Central memory CD8-positive, alpha-beta T cell (primary cell): Measurements from ENCODE around the gene UBE2E2.

ENCODE experiments used
- ATAC-seq: fragments of 150-1000 bp; cut with Tn5 transposase; replicated peaks from 2 replicates; pipeline ENCODE4 v1.10.0; 2022; ENCODE audit warnings: mild to moderate bottlenecking, moderate FRiP score, moderate number of reproducible peaks; ENCODE audit not compliant: poor library complexity, severe bottlenecking; ENCODE audit errors: extremely low read depth
- DNase-seq, 2 donors: peaks; one replicate each; pipeline ENCODE4 v3.0.0; 2021; ENCODE audit warnings: low spot score in 2 of 2
- H3K27ac Mint-ChIP-seq: one replicate; pipeline ENCODE4 v1.8.0; 2022; ENCODE audit warnings: low read depth, mild to moderate bottlenecking, moderate library complexity, mixed read lengths
- H3K27me3 Mint-ChIP-seq: one replicate; pipeline ENCODE4 v1.8.0; 2022; ENCODE audit warnings: mixed read lengths
- H3K36me3 Mint-ChIP-seq: one replicate; pipeline ENCODE4 v1.8.0; 2022; ENCODE audit warnings: mild to moderate bottlenecking, moderate library complexity, mixed read lengths; ENCODE audit not compliant: insufficient read depth
- H3K4me1 Mint-ChIP-seq: one replicate; pipeline ENCODE4 v1.8.0; 2022; ENCODE audit warnings: mixed read lengths
- H3K4me3 Mint-ChIP-seq: one replicate; pipeline ENCODE4 v1.8.0; 2022; ENCODE audit warnings: mild to moderate bottlenecking, moderate library complexity, mixed read lengths
- H3K9me3 Mint-ChIP-seq: one replicate; pipeline ENCODE4 v1.8.0; 2022; ENCODE audit warnings: mixed read lengths

Gene UBE2E2

DNA sequence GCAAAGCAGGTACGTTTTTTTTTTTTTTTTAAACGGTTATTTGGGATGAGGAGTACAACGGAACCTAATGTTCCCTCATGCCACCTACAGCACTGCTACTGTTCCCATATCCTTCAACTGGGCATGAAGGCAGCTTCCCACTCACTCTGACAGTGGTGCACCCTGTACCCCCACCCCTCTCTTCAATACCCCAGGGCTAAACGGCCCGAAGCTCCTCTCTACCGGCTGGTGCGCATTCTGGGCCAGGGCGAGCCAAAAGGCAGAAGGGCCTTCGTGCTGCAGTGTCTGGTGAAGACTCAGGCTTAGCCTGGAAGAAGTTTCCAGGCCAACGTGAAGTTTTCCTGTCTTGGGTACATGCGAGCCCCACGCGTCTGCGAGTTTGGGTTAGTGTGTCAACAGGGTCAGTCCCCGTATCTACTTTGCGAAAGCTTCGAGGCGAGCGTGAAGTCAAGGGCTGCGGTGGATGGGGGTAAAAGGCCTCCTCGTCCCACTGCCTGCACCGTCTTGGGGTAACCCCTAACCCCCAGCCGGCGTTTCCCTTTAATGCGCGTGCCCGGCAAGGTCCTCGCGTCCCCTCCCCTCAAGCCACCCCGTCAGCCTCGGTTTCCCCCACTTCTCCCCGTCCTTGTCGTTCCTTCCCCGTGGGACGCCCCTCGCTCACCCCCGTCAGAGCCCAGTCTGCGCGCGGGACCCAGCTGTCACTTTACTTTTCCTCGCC is 765 bp upstream of the UBE2E2 start:
- H3K4me3 Mint-ChIP-seq: peak overlapping the region; percentile 49
- no peaks in the 10 kb centered on the region for H3K9me3 Mint-ChIP-seq
- peaks cover 14% of the 10 kb centered on the region for H3K4me1 Mint-ChIP-seq
- H3K27ac Mint-ChIP-seq: no peak overlapping the region
- ATAC-seq: peak; percentile 12
- H3K36me3 Mint-ChIP-seq: peaks cover 2% of the 10 kb centered on the region
- H3K27me3 Mint-ChIP-seq: peaks cover 46% of the 10 kb centered on the region
- no peak for DNase-seq

DNA sequence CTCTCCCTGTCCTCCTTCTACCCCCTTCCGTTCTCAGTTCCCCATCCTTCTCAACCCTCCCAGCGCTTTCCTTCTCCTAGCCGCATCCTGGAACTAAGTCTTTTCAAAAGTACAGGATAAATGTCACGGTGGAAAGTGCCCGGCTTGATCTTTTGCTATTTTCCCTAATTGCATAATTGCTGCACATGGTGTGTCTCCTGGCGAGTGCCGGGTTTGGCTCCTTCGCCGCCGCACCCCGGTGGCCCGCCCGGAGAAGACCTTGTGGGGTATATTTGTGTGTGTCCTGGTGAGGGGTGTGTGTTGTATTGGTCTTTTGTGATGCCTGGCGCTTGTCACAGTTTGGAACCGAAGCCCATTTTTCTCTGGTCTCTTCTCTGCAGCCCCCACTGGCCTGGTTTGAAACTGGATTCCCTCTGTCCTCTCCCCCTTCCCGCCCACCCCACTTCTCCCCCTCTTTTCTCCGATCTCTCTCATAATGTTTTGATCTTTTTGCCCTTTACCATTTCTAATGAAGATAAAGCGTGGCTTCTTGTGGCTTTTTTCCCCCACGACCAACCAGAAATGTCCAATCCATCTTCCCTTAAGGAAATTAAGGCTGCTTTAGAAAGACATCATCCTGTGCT is 692 bp downstream of the UBE2E2 start:
- Mint-ChIP-seq H3K4me3 (peak overlapping the region; percentile 80), H3K4me1 (peaks cover 14% of the 10 kb centered on the region), H3K36me3 (peaks cover 2% of the 10 kb centered on the region), H3K9me3 (no peaks in the 10 kb centered on the region), H3K27ac (no peak overlapping the region), H3K27me3 (peaks cover 48% of the 10 kb centered on the region)
- no peak for ATAC-seq
- DNase-seq: no peak

DNA sequence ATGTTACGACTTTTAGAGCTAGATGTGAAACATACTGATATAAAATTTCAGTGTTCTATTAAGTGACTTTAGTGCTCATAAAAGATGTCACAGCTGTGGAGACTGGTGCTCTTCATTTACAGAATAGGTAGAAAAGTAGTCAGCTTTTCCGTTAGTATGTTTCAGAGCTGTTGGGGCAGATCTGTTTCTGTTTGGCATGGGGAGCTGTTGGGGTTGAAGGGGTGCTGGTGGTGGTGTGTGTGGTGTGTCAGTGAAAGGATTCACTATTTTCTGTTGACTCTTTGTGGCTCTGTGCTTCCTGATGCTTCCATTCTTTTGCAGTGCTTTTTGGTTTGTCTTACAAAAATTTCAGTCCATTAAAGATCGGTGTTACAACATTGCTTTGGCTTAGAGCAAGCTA is 3.2 kb downstream of the UBE2E2 start:
- DNase-seq (no peak), ATAC-seq (no peak)
- peaks cover 41% of the 10 kb centered on the region for H3K27me3 Mint-ChIP-seq
- peaks cover 2% of the 10 kb centered on the region for H3K36me3 Mint-ChIP-seq
- no peak overlapping the region for H3K4me3 Mint-ChIP-seq
- H3K4me1 Mint-ChIP-seq: peaks cover 14% of the 10 kb centered on the region
- H3K27ac Mint-ChIP-seq: no peak overlapping the region
- H3K9me3 Mint-ChIP-seq: no peaks in the 10 kb centered on the region

DNA sequence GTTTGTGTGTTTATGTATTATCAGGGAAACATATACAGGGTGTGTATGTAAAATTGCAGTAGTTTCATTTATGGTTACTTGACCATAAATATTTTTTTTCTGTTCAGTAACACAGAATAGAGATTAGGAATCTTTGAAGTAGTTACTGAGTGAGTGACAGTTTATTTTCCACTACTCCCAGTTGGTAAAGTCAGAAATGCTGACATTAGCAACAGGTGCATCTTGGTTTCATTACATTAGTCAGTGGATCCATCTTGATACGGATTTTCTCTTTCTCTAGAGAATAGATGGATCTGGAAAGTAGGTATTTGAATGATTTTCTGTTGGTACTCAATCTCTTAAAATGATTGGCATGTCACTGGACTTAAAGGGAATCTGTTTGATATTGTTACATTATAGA is 6.0 kb downstream of the UBE2E2 start:
- Mint-ChIP-seq H3K4me3 (no peak overlapping the region), H3K4me1 (peaks cover 5% of the 10 kb centered on the region), H3K27me3 (peaks cover 25% of the 10 kb centered on the region), H3K36me3 (no peaks in the 10 kb centered on the region), H3K9me3 (no peaks in the 10 kb centered on the region), H3K27ac (no peak overlapping the region)
- ATAC-seq (no peak), DNase-seq (no peak)

DNA sequence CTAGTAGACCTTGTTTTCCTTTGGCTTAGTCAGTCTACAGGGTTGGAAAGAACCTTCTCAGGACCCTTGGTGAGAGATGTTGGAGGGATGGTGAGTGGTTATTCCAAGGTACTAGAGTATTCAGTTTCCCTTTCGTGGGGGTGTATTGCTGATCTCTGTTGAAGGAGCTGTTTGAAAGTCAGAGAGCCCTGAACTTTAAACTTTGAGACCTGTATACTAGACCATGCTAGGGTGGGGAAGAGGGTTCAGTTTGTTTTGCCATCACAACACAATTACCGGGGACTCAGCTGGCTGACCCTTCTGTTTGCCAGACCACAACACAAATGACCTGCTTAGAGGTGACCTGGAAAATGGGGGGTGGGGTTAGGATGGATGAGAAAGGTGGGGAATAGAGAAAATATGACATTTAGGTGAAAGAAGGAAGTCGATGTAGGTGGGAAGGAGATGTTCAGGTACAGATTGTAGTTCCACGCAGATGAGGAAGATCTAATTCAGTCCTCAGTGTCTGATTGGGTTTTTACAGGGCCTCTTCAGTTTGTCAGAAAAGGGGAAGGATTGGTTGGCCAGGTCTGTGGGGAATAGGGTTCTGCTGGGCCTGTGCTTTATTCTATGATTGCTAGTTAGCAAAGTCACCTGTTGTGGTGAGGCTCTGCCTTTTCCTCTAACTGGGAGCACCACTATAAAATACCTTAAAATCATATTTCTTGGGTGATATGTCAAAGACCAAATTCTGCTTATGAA is 6.8 kb downstream of the UBE2E2 start:
- ATAC-seq: no peak
- H3K4me1 Mint-ChIP-seq: no peaks in the 10 kb centered on the region
- no peak overlapping the region for H3K27ac Mint-ChIP-seq
- no peak overlapping the region for H3K4me3 Mint-ChIP-seq
- H3K36me3 Mint-ChIP-seq: no peaks in the 10 kb centered on the region
- no peak for DNase-seq
- H3K9me3 Mint-ChIP-seq: no peaks in the 10 kb centered on the region
- H3K27me3 Mint-ChIP-seq: peaks cover 18% of the 10 kb centered on the region

DNA sequence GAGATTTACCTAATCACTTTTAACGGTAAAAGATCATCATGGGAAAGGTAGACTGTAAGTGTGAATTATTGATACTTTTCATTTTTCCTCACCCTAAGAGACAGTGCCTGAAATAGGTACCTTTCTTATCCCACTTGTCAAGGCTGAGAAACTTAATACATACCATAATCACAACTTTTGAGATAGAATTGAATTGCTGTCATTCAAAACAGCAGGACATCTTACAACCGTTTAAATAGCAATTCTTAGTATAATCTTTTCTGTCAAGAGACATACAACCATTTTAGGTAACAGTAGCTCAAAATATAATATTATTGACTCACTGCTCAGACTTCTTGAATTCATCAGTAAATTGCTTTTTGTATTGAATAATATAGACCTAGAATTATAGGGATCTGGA is 10.7 kb downstream of the UBE2E2 start:
- no peak overlapping the region for H3K27ac Mint-ChIP-seq
- no peak overlapping the region for H3K4me3 Mint-ChIP-seq
- H3K4me1 Mint-ChIP-seq: no peaks in the 10 kb centered on the region
- DNase-seq (no peak), ATAC-seq (no peak)
- H3K36me3 Mint-ChIP-seq: no peaks in the 10 kb centered on the region
- H3K9me3 Mint-ChIP-seq: no peaks in the 10 kb centered on the region
- H3K27me3 Mint-ChIP-seq: no peaks in the 10 kb centered on the region

DNA sequence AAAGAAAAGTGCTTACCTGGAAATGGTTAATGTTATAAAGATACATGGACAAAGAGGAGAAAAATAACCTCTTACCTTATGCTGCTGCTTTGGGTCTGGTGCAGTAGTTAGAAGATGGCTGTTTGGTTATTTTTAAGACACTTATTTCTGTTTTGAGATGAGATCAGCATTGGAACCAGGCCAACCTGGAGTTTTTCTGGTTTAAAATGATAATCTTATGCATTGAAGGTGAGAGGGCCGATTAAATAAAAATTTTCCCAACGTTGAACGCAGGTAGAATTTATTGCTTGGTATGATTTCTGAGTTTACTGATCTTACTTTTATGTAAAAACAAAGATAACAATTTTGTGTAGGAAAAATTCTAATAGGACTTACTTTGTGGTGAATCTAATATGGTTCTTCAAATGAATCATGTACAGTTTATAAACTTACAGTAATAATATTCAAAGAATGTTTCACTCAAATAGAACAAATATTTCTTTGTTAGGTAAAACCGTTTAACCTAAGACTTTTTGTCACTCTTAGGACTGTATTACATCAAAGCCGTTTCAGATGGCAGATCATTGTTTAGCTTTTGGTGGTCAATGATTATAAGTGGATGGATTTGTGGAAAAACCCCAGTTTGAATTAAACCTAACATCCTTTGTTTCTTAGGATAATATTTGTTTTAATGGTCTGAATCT is 14.9 kb downstream of the UBE2E2 start:
- no peaks in the 10 kb centered on the region for H3K27me3 Mint-ChIP-seq
- no peak overlapping the region for H3K27ac Mint-ChIP-seq
- peaks cover 6% of the 10 kb centered on the region for H3K9me3 Mint-ChIP-seq
- no peaks in the 10 kb centered on the region for H3K36me3 Mint-ChIP-seq
- H3K4me3 Mint-ChIP-seq: no peak overlapping the region
- H3K4me1 Mint-ChIP-seq: no peaks in the 10 kb centered on the region
- ATAC-seq (no peak), DNase-seq (no peak)

DNA sequence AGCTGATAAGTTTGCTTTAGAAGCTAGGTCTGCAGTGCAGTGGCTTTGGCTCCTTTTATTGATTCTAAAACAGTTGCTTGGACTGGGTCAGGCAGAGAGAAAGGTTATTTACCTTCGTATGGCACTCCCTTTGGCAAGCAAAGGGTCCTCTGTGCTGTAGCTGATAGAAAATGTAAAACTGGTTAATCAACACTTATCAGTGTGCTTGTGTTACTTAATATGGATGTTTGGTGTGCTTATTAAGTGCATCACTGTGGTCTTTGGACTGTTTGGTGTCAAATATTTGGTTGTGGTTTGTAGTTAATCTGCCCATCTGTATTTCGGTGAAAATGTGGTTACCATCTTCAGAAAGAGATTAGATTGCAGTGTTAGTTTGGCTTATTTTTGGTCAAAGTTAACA is 16.0 kb downstream of the UBE2E2 start:
- Mint-ChIP-seq H3K27ac (no peak overlapping the region), H3K4me3 (no peak overlapping the region), H3K9me3 (peaks cover 6% of the 10 kb centered on the region), H3K36me3 (no peaks in the 10 kb centered on the region), H3K4me1 (no peaks in the 10 kb centered on the region), H3K27me3 (no peaks in the 10 kb centered on the region)
- no peak for ATAC-seq
- no peak for DNase-seq

DNA sequence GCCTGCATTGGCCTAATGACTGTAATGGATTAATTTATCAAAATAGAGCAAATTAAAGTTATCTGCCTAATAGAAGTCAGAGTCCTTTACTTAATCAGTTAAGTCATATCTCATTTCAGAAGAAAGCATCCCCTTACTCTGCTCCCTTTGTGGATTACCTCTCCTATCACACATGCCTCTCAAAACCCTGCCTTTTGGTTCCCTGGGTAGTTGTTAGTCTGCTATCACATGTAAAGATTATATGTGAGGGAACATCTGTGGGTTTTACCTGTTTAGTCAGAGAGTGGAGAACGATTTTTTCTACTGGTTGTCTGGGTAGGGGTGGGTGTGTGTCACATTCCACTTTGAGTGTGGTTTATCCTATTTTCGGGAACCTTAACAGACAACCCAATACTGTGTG is 16.4 kb downstream of the UBE2E2 start:
- Mint-ChIP-seq H3K4me3 (no peak overlapping the region), H3K27me3 (no peaks in the 10 kb centered on the region), H3K27ac (no peak overlapping the region), H3K4me1 (no peaks in the 10 kb centered on the region), H3K36me3 (no peaks in the 10 kb centered on the region), H3K9me3 (peaks cover 6% of the 10 kb centered on the region)
- ATAC-seq: no peak
- no peak for DNase-seq

DNA sequence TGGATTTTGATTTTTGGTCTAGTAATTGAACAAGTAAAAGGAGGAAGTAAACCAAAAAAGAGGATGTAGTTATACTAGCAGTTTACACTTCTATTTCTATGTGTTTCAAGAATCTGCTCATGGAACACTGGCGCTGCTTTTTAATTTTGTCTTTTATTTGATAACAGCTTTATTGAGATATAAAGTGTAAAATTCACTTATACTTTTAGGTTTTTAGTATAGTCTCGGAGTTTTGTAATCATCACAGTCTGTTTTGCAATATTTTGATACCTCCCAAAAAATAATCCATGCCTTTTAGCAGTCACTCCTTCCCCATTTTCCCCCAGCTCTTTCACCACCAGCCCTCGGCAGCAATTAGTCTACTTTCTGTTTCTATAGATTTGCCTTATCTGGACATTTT is 18.0 kb downstream of the UBE2E2 start:
- Mint-ChIP-seq H3K27ac (no peak overlapping the region), H3K27me3 (no peaks in the 10 kb centered on the region), H3K36me3 (no peaks in the 10 kb centered on the region), H3K4me3 (no peak overlapping the region), H3K9me3 (peaks cover 6% of the 10 kb centered on the region), H3K4me1 (no peaks in the 10 kb centered on the region)
- ATAC-seq (no peak), DNase-seq (no peak)

DNA sequence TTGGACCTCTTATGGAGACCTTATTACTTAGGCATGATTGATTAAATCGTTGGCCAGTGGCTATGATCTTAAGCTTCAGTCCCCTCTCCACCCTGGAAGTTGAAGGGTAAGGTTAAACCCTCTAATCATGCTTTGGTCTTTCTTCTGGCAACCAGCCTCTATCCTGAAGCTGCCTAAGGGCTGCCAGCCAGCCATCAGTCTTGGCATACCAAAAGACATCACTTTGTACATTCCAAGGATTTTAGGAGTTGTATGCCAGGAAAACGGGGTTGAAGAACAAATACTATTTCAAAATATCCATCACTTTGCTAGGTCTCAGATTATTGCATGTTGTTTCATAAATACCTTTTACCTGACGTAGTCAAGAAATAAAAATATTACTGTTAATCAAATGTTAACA is 28.9 kb downstream of the UBE2E2 start:
- H3K4me3 Mint-ChIP-seq: no peak overlapping the region
- no peaks in the 10 kb centered on the region for H3K36me3 Mint-ChIP-seq
- H3K4me1 Mint-ChIP-seq: no peaks in the 10 kb centered on the region
- H3K9me3 Mint-ChIP-seq: no peaks in the 10 kb centered on the region
- no peak overlapping the region for H3K27ac Mint-ChIP-seq
- no peak for ATAC-seq
- no peaks in the 10 kb centered on the region for H3K27me3 Mint-ChIP-seq
- DNase-seq: no peak

DNA sequence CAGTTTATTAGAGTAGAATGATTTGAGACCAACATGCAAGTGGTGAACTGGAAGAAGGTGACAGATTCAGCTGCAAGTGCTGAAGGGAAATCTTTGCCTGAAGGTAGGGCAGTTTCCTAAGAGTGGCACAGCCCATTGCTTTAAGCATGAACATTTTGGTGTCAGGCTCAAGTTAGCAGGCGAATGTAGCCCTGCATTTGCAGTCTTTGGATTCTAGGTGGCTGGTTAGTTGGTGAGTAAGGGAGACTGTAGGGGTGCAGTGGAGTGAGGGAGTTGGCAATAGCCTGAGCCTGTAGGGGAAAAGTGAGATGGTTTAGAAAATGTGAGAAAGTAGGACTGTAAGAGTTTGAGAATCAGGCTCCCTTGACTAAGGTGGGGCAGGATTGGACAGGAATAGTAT is 29.7 kb downstream of the UBE2E2 start:
- H3K9me3 Mint-ChIP-seq: no peaks in the 10 kb centered on the region
- H3K4me3 Mint-ChIP-seq: no peak overlapping the region
- H3K27me3 Mint-ChIP-seq: no peaks in the 10 kb centered on the region
- DNase-seq (no peak), ATAC-seq (no peak)
- no peak overlapping the region for H3K27ac Mint-ChIP-seq
- no peaks in the 10 kb centered on the region for H3K4me1 Mint-ChIP-seq
- no peaks in the 10 kb centered on the region for H3K36me3 Mint-ChIP-seq
